CD4-positive, alpha-beta T cell (primary cell): ENCODE results near the gene GAPDHS. TPM values are rescaled to one million over a fixed set of nuclear protein-coding genes. Genes with fewer than 3 reads are reported as not detected.

Source experiments
- ATAC-seq: fragments of 200-7000 bp; cut with Tn5 transposase; one replicate; pipeline ENCODE4 v1.10.0; 2022; ENCODE audit warnings: mild to moderate bottlenecking; ENCODE audit not compliant: poor library complexity
- CTCF ChIA-PET: fragments of 350-600 bp; sonication (Branson Sonifier 250); formaldehyde crosslinking; loops from one replicate; lab custom pipeline; 2021; ENCODE audit warnings: antibody characterized with exemption, inconsistent platforms; lab: Charles Lee
- POLR2A ChIA-PET: fragments of 350-600 bp; sonication (Branson Sonifier 250); formaldehyde crosslinking; loops from one replicate; lab custom pipeline; 2021; ENCODE audit warnings: antibody characterized with exemption, inconsistent platforms; lab: Charles Lee
- DNase-seq, 14 experiments: peaks; one replicate each; pipeline ENCODE4 v3.0.0-alpha.2; 2013 to 2020; ENCODE audit warnings: mixed read lengths in 2 of 14
- H3K27ac ChIP-seq, 2 donors: one replicate each; pipeline versions ENCODE4 v1.5.1 to v1.7.0; 2013; ENCODE audit warnings: low read length in 2 of 2, low read depth in 1 of 2, mild to moderate bottlenecking in 1 of 2
- H3K27me3 ChIP-seq, 2 experiments: 1 replicate in 1 of 2; 2 replicates in 1 of 2; pipeline versions ENCODE4 v1.6.1 to v1.7.0; 2013; ENCODE audit warnings: low read length in 2 of 2, control low read depth in 1 of 2, mild to moderate bottlenecking in 1 of 2, moderate library complexity in 1 of 2; ENCODE audit not compliant: insufficient read depth in 2 of 2, control insufficient read depth in 1 of 2
- H3K36me3 ChIP-seq: one replicate; pipeline ENCODE4 v1.6.1; 2013; ENCODE audit warnings: low read length, control low read depth; ENCODE audit not compliant: insufficient read depth
- H3K4me1 ChIP-seq: one replicate; pipeline ENCODE4 v1.6.1; 2013; ENCODE audit warnings: low read length, control low read depth; ENCODE audit not compliant: insufficient read depth
- H3K4me3 ChIP-seq: one replicate; pipeline ENCODE4 v1.5.1; 2013; ENCODE audit warnings: mild to moderate bottlenecking, low read length, moderate library complexity
- H3K9me3 ChIP-seq, 2 experiments: 1 replicate in 1 of 2; 2 replicates in 1 of 2; pipeline versions ENCODE4 v1.6.1 to v1.7.0; 2013; ENCODE audit warnings: low read length in 2 of 2, mild to moderate bottlenecking in 2 of 2, control low read depth in 1 of 2, moderate library complexity in 1 of 2; ENCODE audit not compliant: control insufficient read depth in 1 of 2, insufficient read depth in 1 of 2
- H3K27ac Mint-ChIP-seq: one replicate; pipeline ENCODE4 v1.8.0; 2020; ENCODE audit warnings: mixed read lengths
- H3K27me3 Mint-ChIP-seq: one replicate; pipeline ENCODE4 v1.8.0; 2021; ENCODE audit warnings: mixed read lengths
- H3K36me3 Mint-ChIP-seq: one replicate; pipeline ENCODE4 v1.8.0; 2021; ENCODE audit warnings: low read depth, mixed read lengths
- H3K4me1 Mint-ChIP-seq: one replicate; pipeline ENCODE4 v1.8.0; 2021; ENCODE audit warnings: low read depth, mixed read lengths
- H3K4me3 Mint-ChIP-seq: one replicate; pipeline ENCODE4 v1.8.0; 2020; ENCODE audit warnings: mild to moderate bottlenecking, mixed read lengths
- H3K9me3 Mint-ChIP-seq: one replicate; pipeline ENCODE4 v1.8.0; 2020; ENCODE audit warnings: mixed read lengths
- intact Hi-C, 2 experiments: fragments of 100-400 bp; cut with DNase I in 1 of 2; cut with micrococcal nuclease in 1 of 2; formaldehyde crosslinking; loops; one replicate each; pipeline versions ENCODE4 v1.15.1 to v1.9.0; 2023 to 2025; cut with DNase I, micrococcal nuclease
- total RNA-seq, 174 experiments: library from RNA in 2 of 174; stranded (reverse) in 2 of 174; gene quantifications; one replicate each; pipeline ENCODE4 v1.2.3 and lab custom pipeline; 2021 to 2026
- TF ChIP-seq, protein P1 (sequence below): fragments of 200-600 bp; IDR thresholded peaks from one replicate; pipeline ENCODE4 v1.8.0; 2022; ENCODE audit warnings: antibody characterized with exemption, mild to moderate bottlenecking

GAPDHS gene
- total RNA-seq, 2 experiments from 2014 or later, result not detected

DNA sequence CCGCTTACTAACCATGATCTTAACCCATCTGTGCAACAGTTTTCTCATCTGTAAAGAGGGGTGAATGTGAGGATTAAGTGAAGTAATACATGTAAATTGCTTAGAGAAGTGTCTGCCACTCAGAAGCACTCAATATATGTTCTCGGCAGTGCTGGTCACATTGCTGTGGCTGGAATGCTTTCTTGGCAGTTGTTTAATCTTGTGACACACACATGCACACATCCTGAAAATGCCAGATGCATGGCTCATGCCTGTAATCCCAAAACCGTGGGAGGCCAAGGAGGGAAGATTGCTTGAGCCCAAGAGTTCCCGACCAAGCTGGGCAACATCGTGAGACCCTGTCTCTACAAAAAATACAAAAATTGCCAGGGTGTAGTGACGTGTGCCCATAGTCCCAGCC is 14.9 kb upstream of the GAPDHS start:
- Mint-ChIP-seq H3K36me3 (no peaks in the 10 kb centered on the region), H3K27me3 (peaks cover 30% of the 10 kb centered on the region), H3K27ac (no peak overlapping the region), H3K4me3 (no peak overlapping the region), H3K4me1 (no peaks in the 10 kb centered on the region), H3K9me3 (no peaks in the 10 kb centered on the region)
- intact Hi-C loops, result no loop called here
- Histone ChIP-seq H3K27ac (no peak overlapping the region), H3K9me3 (no peaks in the 10 kb centered on the region), H3K27me3 (peaks cover 0 to 4% of the 10 kb centered on the region in 2 experiments), H3K4me3 (no peak overlapping the region), H3K36me3 (no peaks in the 10 kb centered on the region), H3K4me1 (no peaks in the 10 kb centered on the region)
- TF ChIP-seq, protein P1, sequence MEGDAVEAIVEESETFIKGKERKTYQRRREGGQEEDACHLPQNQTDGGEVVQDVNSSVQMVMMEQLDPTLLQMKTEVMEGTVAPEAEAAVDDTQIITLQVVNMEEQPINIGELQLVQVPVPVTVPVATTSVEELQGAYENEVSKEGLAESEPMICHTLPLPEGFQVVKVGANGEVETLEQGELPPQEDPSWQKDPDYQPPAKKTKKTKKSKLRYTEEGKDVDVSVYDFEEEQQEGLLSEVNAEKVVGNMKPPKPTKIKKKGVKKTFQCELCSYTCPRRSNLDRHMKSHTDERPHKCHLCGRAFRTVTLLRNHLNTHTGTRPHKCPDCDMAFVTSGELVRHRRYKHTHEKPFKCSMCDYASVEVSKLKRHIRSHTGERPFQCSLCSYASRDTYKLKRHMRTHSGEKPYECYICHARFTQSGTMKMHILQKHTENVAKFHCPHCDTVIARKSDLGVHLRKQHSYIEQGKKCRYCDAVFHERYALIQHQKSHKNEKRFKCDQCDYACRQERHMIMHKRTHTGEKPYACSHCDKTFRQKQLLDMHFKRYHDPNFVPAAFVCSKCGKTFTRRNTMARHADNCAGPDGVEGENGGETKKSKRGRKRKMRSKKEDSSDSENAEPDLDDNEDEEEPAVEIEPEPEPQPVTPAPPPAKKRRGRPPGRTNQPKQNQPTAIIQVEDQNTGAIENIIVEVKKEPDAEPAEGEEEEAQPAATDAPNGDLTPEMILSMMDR, result no peak
- no peak for DNase-seq
- POLR2A ChIA-PET, result no interaction called here
- no peak for ATAC-seq
- CTCF ChIA-PET, result no interaction called here

DNA sequence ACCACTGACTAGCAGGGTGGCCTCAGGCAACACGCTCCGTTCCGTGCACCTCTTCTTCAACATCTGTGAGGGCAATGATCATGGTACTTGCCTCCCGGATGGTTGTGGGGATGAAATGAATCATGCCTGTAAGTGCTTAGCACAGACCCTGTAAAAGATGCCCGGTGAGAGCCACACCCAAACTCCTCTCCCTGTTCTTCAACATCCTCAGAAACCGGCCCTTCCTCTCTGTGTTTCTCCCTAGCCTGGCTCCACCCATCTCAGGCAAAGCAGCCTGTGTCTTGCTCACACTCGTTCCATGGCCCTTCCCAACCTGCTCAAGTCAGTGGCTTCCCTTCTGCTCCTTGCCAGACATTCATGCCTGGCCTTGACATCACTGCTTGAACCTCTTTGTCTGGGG is 14.0 kb upstream of the GAPDHS start:
- no peak overlapping the region for H3K4me3 Mint-ChIP-seq
- POLR2A ChIA-PET, result no interaction called here
- TF ChIP-seq, protein P1, result no peak
- Histone ChIP-seq H3K36me3 (no peaks in the 10 kb centered on the region), H3K27ac (no peak overlapping the region), H3K4me1 (no peaks in the 10 kb centered on the region), H3K4me3 (no peak overlapping the region), H3K9me3 (no peaks in the 10 kb centered on the region), H3K27me3 (peaks cover 0 to 3% of the 10 kb centered on the region in 2 experiments)
- ATAC-seq, result no peak
- H3K36me3 Mint-ChIP-seq, result no peaks in the 10 kb centered on the region
- H3K4me1 Mint-ChIP-seq, result no peaks in the 10 kb centered on the region
- no peak for DNase-seq
- no peak overlapping the region for H3K27ac Mint-ChIP-seq
- H3K27me3 Mint-ChIP-seq, result peaks cover 29% of the 10 kb centered on the region
- H3K9me3 Mint-ChIP-seq, result no peaks in the 10 kb centered on the region
- CTCF ChIA-PET, result no interaction called here
- intact Hi-C loops, result no loop called here

- ChIA-PET CTCF (interaction anchor here (1.4 kb wide), 1 partner anchor 11 kb away, joined by 4 read pairs; no protein-coding TSS in a partner anchor), POLR2A (no interaction called here)
- Histone ChIP-seq H3K27me3 (peaks cover 0 to 3% of the 10 kb centered on the region in 2 experiments), H3K36me3 (no peaks in the 10 kb centered on the region), H3K4me3 (no peak overlapping the region), H3K4me1 (no peaks in the 10 kb centered on the region), H3K27ac (no peak overlapping the region), H3K9me3 (no peaks in the 10 kb centered on the region)
- no peak overlapping the region for H3K27ac Mint-ChIP-seq
- H3K9me3 Mint-ChIP-seq, result no peaks in the 10 kb centered on the region
- no peaks in the 10 kb centered on the region for H3K36me3 Mint-ChIP-seq
- DNase-seq (no peak), ATAC-seq (no peak)
- peaks cover 19% of the 10 kb centered on the region for H3K27me3 Mint-ChIP-seq
- TF ChIP-seq, protein P1, result no peak
- no peaks in the 10 kb centered on the region for H3K4me1 Mint-ChIP-seq
- intact Hi-C loops, result no loop called here
- no peak overlapping the region for H3K4me3 Mint-ChIP-seq
These were observed 12.0 kb upstream of the GAPDHS start for GRCh38 chr19:35521124-35521743.
